ENCODE measurements around the gene PTPN14. TPM values are rescaled to one million over a fixed set of nuclear protein-coding genes. Genes with fewer than 3 reads are reported as not detected.

Gene PTPN14
- total and polyA plus RNA-seq, 2 of the 8 experiments (the other 6 are each of a cell fraction or from before 2014, with no cell fraction given): 14.4 to 93.6 TPM

DNA sequence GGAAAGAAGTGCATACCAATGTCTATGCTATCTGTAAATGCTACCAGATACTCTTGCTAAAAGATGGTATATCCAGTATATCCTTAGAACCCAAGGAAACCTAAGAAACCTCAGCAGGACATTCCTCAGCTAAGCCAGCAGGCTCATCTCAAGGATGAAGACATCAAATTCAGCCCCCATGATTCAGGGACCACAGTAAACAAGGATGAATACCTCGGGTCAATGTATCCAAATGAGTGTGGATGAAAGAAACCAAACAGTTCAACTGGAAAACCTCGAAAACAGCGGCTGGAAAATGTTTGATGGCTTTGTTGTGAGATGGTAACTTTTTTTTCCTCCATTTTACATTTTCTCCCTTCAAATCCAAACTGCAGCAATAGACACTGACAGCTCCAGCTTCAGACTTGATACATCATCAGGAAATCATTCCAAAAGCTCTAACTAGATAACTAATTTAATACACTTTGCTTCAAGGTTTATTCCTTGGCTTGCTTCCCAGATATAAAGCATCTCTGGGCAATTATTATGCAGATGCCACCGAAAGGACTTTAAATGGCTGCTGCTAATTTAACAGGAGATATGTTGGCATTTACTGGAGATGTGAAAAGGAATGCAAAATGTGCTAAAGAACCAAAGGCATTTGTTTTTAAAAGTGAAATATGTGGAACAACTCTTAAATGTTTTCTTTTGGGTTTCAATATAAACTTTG lies 196.8 kb downstream of the PTPN14 start:
- Histone ChIP-seq H4K91ac (replicated peaks; ENCODE audit: insufficient read length, low read length) (no peak overlapping the region), H4K20me1 (replicated peaks in 1 of 2; ENCODE audit: control insufficient read depth in 1 of 2, insufficient read depth in 2 of 2, low read length in 2 of 2) (no peaks in the 10 kb centered on the region), H2BK15ac (ENCODE audit: low read length) (no peak overlapping the region), H4K8ac (ENCODE audit: extremely low read depth, insufficient read depth, low read length) (no peak overlapping the region), H3K27ac (ENCODE audit: low read depth, low read length) (no peak overlapping the region), H3K4me3 (ENCODE audit: extremely low read depth in 1 of 4, insufficient read depth in 2 of 4, low read depth in 3 of 4, low read length in 4 of 4) (no peak overlapping the region), H3K36me3 (ENCODE audit: control insufficient read depth in 2 of 4, insufficient read depth in 4 of 4, low read length in 3 of 4) (peaks cover 0 to 23% (median 16%) of the 10 kb centered on the region in 4 experiments; a peak in 5 of 8 replicates), H4K5ac (ENCODE audit: insufficient read length, low read depth, low read length) (no peak overlapping the region), H2BK12ac (ENCODE audit: low read depth, low read length) (no peak overlapping the region), H3K4me1 (replicated peaks in 1 of 4; ENCODE audit: control insufficient read depth in 3 of 4, insufficient read depth in 4 of 4, low read length in 3 of 4) (peaks cover 0 to 6% (median 2%) of the 10 kb centered on the region in 4 experiments; a peak in 4 of 7 replicates), H2AFZ (ENCODE audit: low read length) (no peak overlapping the region), H3K18ac (ENCODE audit: extremely low read depth, low read length) (no peak overlapping the region), H3K4me2 (ENCODE audit: insufficient read depth in 1 of 2, low read depth in 2 of 2, low read length in 2 of 2) (no peak overlapping the region), H3K79me2 (ENCODE audit: control insufficient read depth in 1 of 2, insufficient read depth in 2 of 2, low read length in 2 of 2) (no peaks in the 10 kb centered on the region), H3K27me3 (replicated peaks in 1 of 4; ENCODE audit: control insufficient read depth in 3 of 4, extremely low read depth in 1 of 4, insufficient read depth in 3 of 4, low read length in 3 of 4) (no peaks in the 10 kb centered on the region), H3K23ac (ENCODE audit: insufficient read length) (no peak overlapping the region), H3K23me2 (ENCODE audit: low read depth, low read length) (no peaks in the 10 kb centered on the region; the same call in 1 of the 2 replicates), H3K9ac (replicated peaks in 1 of 4; ENCODE audit: extremely low read depth in 1 of 4, low read depth in 3 of 4, low read length in 3 of 4) (no peak overlapping the region), H3K56ac (replicated peaks; ENCODE audit: insufficient read length, low read depth, low read length) (no peak overlapping the region), H3K9me3 (ENCODE audit: insufficient read depth in 2 of 2, low read depth in 1 of 2, low read length in 1 of 2) (no peaks in the 10 kb centered on the region), H3K4ac (replicated peaks; ENCODE audit: insufficient read length, low read depth, low read length) (no peak overlapping the region), H2BK20ac (ENCODE audit: low read length) (no peak overlapping the region), H3K79me1 (ENCODE audit: low read depth, low read length) (no peaks in the 10 kb centered on the region), H2BK120ac (replicated peaks; ENCODE audit: low read depth, low read length) (no peak overlapping the region), H2BK5ac (ENCODE audit: low read depth, low read length) (no peak overlapping the region), H2AK5ac (ENCODE audit: low read depth, low read length) (no peak overlapping the region), H3K14ac (ENCODE audit: insufficient read length) (no peak overlapping the region)
- WGBS, 2 experiments (ENCODE audit: extremely low coverage in 1 of 2, insufficient coverage in 1 of 2, insufficient read length in 1 of 2, insufficient replicate concordance in 2 of 2, low coverage in 1 of 2, low lambda C conversion rate in 2 of 2, missing lambda C conversion rate in 1 of 2): 84% methylated on average over 4 of the region's 4 CpGs; no CpG with 5 or more reads in 1 of the 2 experiments
- ChIA-PET CTCF (ENCODE audit: partially characterized antibody) (interaction anchor here (0.7 to 11.1 kb wide), 11 partner anchors 9 to 238 kb away, joined by 3 to 124 read pairs (median 5); no protein-coding TSS in a partner anchor), POLR2A (ENCODE audit: partially characterized antibody) (interaction anchor here (1.7 kb wide), 1 partner anchor 10 kb away, joined by 4 read pairs; no protein-coding TSS in a partner anchor)
- FAIRE-seq (no peak), DNase-seq (ENCODE audit: low read depth in 1 of 2, low spot score in 2 of 2) (no peak)
- no peak for TF ChIP-seq CTBP2 (IDR thresholded peaks at IDR 0.05; ENCODE audit: borderline replicate concordance, insufficient read depth, insufficient read length, low read length)
- TF ChIP-seq ASH2L (IDR thresholded peaks at IDR 0.05; ENCODE audit: low read length): no peak
- no peak for TF ChIP-seq RBBP5 (IDR thresholded peaks at IDR 0.05; ENCODE audit: borderline replicate concordance, low read depth, low read length)
- TF ChIP-seq BRCA1 (IDR thresholded peaks at IDR 0.05; ENCODE audit: low read depth, low read length): no peak
- no peak for TF ChIP-seq TBP (IDR thresholded peaks at IDR 0.05; ENCODE audit: low read depth, low read length)
- no peak for TF ChIP-seq SAP30 (IDR thresholded peaks at IDR 0.05; ENCODE audit: insufficient read depth, insufficient replicate concordance, low read length)
- no peak for TF ChIP-seq PHF8 (conservative IDR thresholded peaks at IDR 0.05; ENCODE audit: low read depth, low read length)
- no peak for TF ChIP-seq NRF1 (IDR thresholded peaks at IDR 0.05; ENCODE audit: low read depth, low read length)
- no peak for TF ChIP-seq USF2 (IDR thresholded peaks at IDR 0.05; ENCODE audit: low read length)
- no peak for TF ChIP-seq SP1 (IDR thresholded peaks at IDR 0.05; ENCODE audit: low read depth, low read length)
- no peak for TF ChIP-seq TAF7 (optimal IDR thresholded peaks at IDR 0.05; ENCODE audit: borderline replicate concordance, low read depth, low read length)
